Ovary (tissue), 9 donors: ENCODE results near the gene MED8. TPM values are rescaled to one million over a fixed set of nuclear protein-coding genes. Genes with fewer than 3 reads are reported as not detected.

Experiments
- DNase-seq, 5 donors: peaks; one replicate each; pipeline ENCODE4 v3.0.0-alpha.2; 2019 to 2020
- H3K27ac ChIP-seq, 2 donors: fragments of 200-600 bp; one replicate each; pipeline versions ENCODE4 v1.5.1 to v1.8.0; 2019 to 2022
- H3K27me3 ChIP-seq: fragments of 200-600 bp; one replicate; pipeline ENCODE4 v1.8.0; 2022
- H3K36me3 ChIP-seq: fragments of 200-600 bp; sonication (generic); one replicate; pipeline ENCODE4 v1.5.1; 2019
- H3K4me1 ChIP-seq: one replicate; pipeline ENCODE4 v1.8.1; 2013; ENCODE audit warnings: mild to moderate bottlenecking, moderate library complexity; ENCODE audit not compliant: insufficient read depth
- H3K4me3 ChIP-seq: fragments of 200-600 bp; sonication (generic); one replicate; pipeline ENCODE4 v1.5.1; 2017
- H3K9me3 ChIP-seq, 2 donors: fragments of 200-600 bp in 1 of 2; sonication (generic) in 1 of 2; one replicate each; pipeline versions ENCODE4 v1.5.1 to v1.8.1; 2013 to 2019; ENCODE audit warnings: mild to moderate bottlenecking in 1 of 2, moderate library complexity in 1 of 2
- CTCF ChIP-seq, 3 donors: fragments of 450-650 bp in 2 of 3; fragments of 200-600 bp in 1 of 3; IDR thresholded peaks; one replicate each; pipeline versions ENCODE4 v1.5.1 to v1.8.0; 2016 to 2022; ENCODE audit warnings: antibody characterized with exemption in 3 of 3, mild to moderate bottlenecking in 1 of 3
- EP300 ChIP-seq: sonication (generic); formaldehyde crosslinking; IDR thresholded peaks from one replicate; pipeline ENCODE4 v1.6.1; 2017; ENCODE audit warnings: antibody characterized with exemption
- POLR2A ChIP-seq: fragments of 450-650 bp; IDR thresholded peaks from one replicate; pipeline ENCODE4 v1.6.1; 2017; ENCODE audit warnings: antibody characterized with exemption, mild to moderate bottlenecking, moderate library complexity
- WGBS, 3 donors: extraction: QIAGEN DNeasy Blood & Tissue Kit in 1 of 3; methylation state at CpG; one replicate each; pipeline versions ENCODE4 v1.1.5 to v1.1.7; 2013 to 2017; 5-methylcytosine and 5-hydroxymethylcytosine counted together
- intact Hi-C, 4 donors: fragments of 100-400 bp; cut with DNase I; formaldehyde crosslinking; loops; one replicate each; pipeline versions ENCODE4 v1.11.0 to v1.15.1; 2022 to 2023
- polyA plus RNA-seq, 2 donors: library from polyadenylated mRNA; stranded (reverse); fragments of 200-250 nt in 1 of 2; fragments of 350-450 nt in 1 of 2; fragmentation: Illumina TruSeq in 1 of 2; extraction: RNeasy Lipid Tissue Mini Kit (QIAGEN cat#74804) in 1 of 2; gene quantifications; one replicate each; pipeline ENCODE4 v1.2.3, GENCODE V29; 2013 to 2014
- total RNA-seq, 7 donors: library from RNA; depleted of rRNA in 2 of 7; stranded (reverse); fragments of >200 nt in 2 of 7; fragmentation: NEBNext Ultra II Directional in 3 of 7; extraction: Animal tissue kit (Norgen Biotek cat#: 25700) in 3 of 7; gene quantifications; one replicate each; pipeline versions ENCODE4 v1.1.0 to v1.2.4, GENCODE V29; 2016 to 2023
- donor health status: DM: no; HTN: no; CAD: no; lungs with moderate emphysema.
- donor health status: DM: no; HTN: no; CAD: no.
- donor health status: Bipolar disorder and iron deficiency.
- donor health status: DM: yes; HTN: yes; CAD: no.
- donor health status: DM: no; HTN: no; CAD: no.
- donor health status: DM: yes; HTN: yes; CAD: no.

MED8 gene
- total and polyA plus RNA-seq, 9 donors: 13.7 to 40.0 (median 26.0) TPM

- Histone ChIP-seq H3K36me3 (no peaks in the 10 kb centered on the region), H3K27me3 (no peaks in the 10 kb centered on the region), H3K4me1 (no peaks in the 10 kb centered on the region), H3K27ac (no peak overlapping the region), H3K4me3 (no peak overlapping the region), H3K9me3 (no peaks in the 10 kb centered on the region)
- intact Hi-C loops: no loop called here
- 92 to 93% (median 93%) methylated on average over 23 of the region's 23 CpGs for WGBS, 3 donors
- TF ChIP-seq POLR2A: no peak
- TF ChIP-seq CTCF (IDR thresholded peaks at IDR 0.05): no peak
- TF ChIP-seq EP300: no peak
- no peak for DNase-seq
These were observed 34.3 kb upstream of the MED8 start for GRCh38 chr1:43423672-43424550.

DNA sequence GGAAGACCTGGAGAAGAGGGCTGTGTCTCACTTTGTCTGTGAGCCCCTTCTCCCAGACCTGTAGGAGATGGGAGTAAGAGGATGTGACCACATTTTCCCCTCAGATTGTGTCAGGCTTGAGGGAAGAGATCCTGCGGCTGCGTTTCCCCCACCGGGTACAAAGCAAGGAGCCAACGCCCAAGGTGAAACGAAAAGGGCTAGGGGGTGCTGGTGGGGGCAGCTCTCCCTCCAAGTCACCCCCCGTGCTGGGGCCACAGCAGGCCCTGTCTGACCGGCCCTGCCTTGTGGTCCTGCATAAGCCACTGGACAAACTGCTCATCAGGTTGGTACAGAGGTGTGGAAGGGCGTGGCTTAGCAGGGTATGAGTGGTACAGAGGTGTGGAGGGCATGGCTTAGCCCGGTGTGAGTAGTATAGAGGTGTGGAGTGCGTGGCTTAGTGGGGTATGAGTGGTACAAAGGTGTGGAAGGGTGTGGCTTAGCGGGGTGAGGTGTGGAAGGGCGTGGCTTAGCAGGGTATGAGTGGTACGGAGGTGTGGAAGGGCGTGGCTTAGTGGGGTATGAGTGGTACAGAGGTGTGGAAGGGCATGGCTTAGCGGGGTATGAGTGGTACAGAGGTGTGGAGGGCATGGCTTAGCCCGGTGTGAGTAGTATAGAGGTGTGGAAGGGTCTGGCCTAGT, 33.5 kb upstream of the MED8 start:
- Histone ChIP-seq H3K4me3 (no peak overlapping the region), H3K27me3 (no peaks in the 10 kb centered on the region), H3K9me3 (no peaks in the 10 kb centered on the region), H3K36me3 (no peaks in the 10 kb centered on the region), H3K27ac (no peak overlapping the region), H3K4me1 (no peaks in the 10 kb centered on the region)
- WGBS, 3 donors: 90 to 95% (median 94%) methylated on average over 16 of the region's 16 CpGs
- intact Hi-C loops: no loop called here
- no peak for DNase-seq
- TF ChIP-seq EP300 (no peak), POLR2A (no peak), CTCF (IDR thresholded peaks at IDR 0.05) (no peak)

DNA sequence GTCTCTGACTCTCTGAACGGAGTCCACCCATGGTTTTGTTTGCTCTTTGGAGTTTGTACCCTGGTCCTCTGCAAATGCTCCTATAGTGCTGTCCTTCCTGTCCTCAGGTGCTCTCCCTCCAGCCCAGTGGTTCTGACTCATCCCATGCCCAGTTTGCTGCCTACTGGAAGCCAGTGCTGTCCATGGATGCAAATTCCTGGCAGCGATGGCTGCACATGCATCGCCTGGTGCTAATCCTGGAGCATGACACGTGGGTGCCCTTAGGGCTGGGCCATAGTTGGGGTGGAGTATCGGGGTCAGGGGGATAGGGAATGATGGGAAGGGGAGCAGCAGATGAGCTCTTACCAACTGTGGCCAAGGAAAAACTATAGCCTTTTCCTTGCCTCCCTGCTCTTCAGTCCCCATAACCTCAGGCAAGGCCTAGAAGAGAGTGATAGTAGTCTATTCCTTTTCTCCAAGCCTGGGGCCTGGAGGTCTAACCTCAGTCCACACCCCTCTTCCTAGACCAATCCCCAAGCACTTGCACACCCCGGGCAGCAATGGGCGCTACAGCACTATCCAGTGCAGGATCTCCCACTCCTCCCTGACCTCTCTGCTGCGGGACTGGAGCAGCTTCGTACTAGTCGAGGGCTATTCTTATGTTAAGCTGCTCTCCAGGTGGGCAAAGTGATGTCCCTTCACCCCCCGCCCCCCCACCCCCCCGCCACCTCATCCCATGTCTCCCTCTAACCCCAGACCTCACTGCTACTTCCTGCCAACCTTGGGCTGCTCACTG, 32.6 kb upstream of the MED8 start:
- H3K36me3 ChIP-seq: no peaks in the 10 kb centered on the region
- no peaks in the 10 kb centered on the region for H3K27me3 ChIP-seq
- 84 to 86% (median 85%) methylated on average over 12 of the region's 12 CpGs for WGBS, 3 donors
- H3K4me3 ChIP-seq: no peak overlapping the region
- no peaks in the 10 kb centered on the region for H3K4me1 ChIP-seq
- DNase-seq: no peak
- intact Hi-C loops: no loop called here
- no peaks in the 10 kb centered on the region for H3K9me3 ChIP-seq
- no peak for TF ChIP-seq EP300
- no peak for TF ChIP-seq CTCF (IDR thresholded peaks at IDR 0.05)
- no peak for TF ChIP-seq POLR2A
- H3K27ac ChIP-seq: no peak overlapping the region

GRCh38 chr1:43421396-43421795, 31.8 kb upstream of the MED8 start:
- Histone ChIP-seq H3K27me3 (no peaks in the 10 kb centered on the region), H3K9me3 (no peaks in the 10 kb centered on the region), H3K4me1 (no peaks in the 10 kb centered on the region), H3K27ac (no peak overlapping the region), H3K4me3 (no peak overlapping the region), H3K36me3 (no peaks in the 10 kb centered on the region)
- WGBS, 3 donors: 90 to 96% (median 91%) methylated on average over 6 of the region's 6 CpGs
- intact Hi-C loops: no loop called here
- no peak for TF ChIP-seq CTCF (IDR thresholded peaks at IDR 0.05)
- TF ChIP-seq POLR2A: no peak
- TF ChIP-seq EP300: no peak
- no peak for DNase-seq
